PC-9 (cell line): ENCODE measurements around the gene RALGPS1.

Experiments
- CTCF ChIP-seq: fragments of 200-600 bp; sonication (generic); conservative IDR thresholded peaks from 2 replicates; pipeline ENCODE4 v1.6.1; 2017; ENCODE audit warnings: mixed run types, antibody characterized with exemption, mild to moderate bottlenecking, moderate library complexity
- EZH2 ChIP-seq: fragments of 200-600 bp; sonication (generic); IDR thresholded peaks from 2 replicates; pipeline ENCODE4 v1.8.0; 2017; ENCODE audit warnings: antibody characterized with exemption, low read depth

- TF ChIP-seq CTCF: no peak
- TF ChIP-seq EZH2: no peak
These were observed 244.8 kb downstream of the RALGPS1 start for GRCh38 chr9:127159325-127159801.
